Ishikawa (cell line): ENCODE results near the gene PIGC.

Source experiments
- CEBPB ChIP-seq: IDR thresholded peaks from 2 replicates; pipeline ENCODE4 v1.6.1; 2012
- CREB1 ChIP-seq: IDR thresholded peaks from 2 replicates; pipeline ENCODE4 v1.6.1; 2012; ENCODE audit warnings: low read depth
- EGR1 ChIP-seq: IDR thresholded peaks from 2 replicates; pipeline ENCODE4 v1.6.1; 2012
- EP300 ChIP-seq: IDR thresholded peaks from 2 replicates; pipeline ENCODE4 v1.6.1; 2012; ENCODE audit warnings: borderline replicate concordance
- FOXM1 ChIP-seq: IDR thresholded peaks from 2 replicates; pipeline ENCODE4 v1.6.1; 2012; ENCODE audit warnings: low read depth, borderline replicate concordance
- NFIC ChIP-seq: IDR thresholded peaks from 2 replicates; pipeline ENCODE4 v1.6.1; 2012
- RAD21 ChIP-seq: IDR thresholded peaks from 2 replicates; pipeline ENCODE4 v1.6.1; 2012; ENCODE audit warnings: low read depth
- TAF1 ChIP-seq: IDR thresholded peaks from 2 replicates; pipeline ENCODE4 v1.6.1; 2012; ENCODE audit warnings: low read depth, mild to moderate bottlenecking
- TCF12 ChIP-seq: IDR thresholded peaks from 2 replicates; pipeline ENCODE4 v1.6.1; 2012; ENCODE audit warnings: low read depth
- TEAD4 ChIP-seq: IDR thresholded peaks from 2 replicates; pipeline ENCODE4 v1.6.1; 2012
- YY1 ChIP-seq: IDR thresholded peaks from 2 replicates; pipeline ENCODE4 v1.6.1; 2012; ENCODE audit warnings: low read depth
- ZBTB7A ChIP-seq: IDR thresholded peaks from 2 replicates; pipeline ENCODE4 v1.6.1; 2012; ENCODE audit warnings: low read depth
- TF ChIP-seq, protein P1 (sequence below): IDR thresholded peaks from 2 replicates; pipeline ENCODE4 v1.6.1; 2012
- TF ChIP-seq, protein P2 (sequence below): IDR thresholded peaks from 2 replicates; pipeline ENCODE4 v1.6.1; 2012; ENCODE audit warnings: low read depth, mild to moderate bottlenecking
- TF ChIP-seq, protein P3 (sequence below): IDR thresholded peaks from 2 replicates; pipeline ENCODE4 v1.6.1; 2012

The PIGC gene

DNA sequence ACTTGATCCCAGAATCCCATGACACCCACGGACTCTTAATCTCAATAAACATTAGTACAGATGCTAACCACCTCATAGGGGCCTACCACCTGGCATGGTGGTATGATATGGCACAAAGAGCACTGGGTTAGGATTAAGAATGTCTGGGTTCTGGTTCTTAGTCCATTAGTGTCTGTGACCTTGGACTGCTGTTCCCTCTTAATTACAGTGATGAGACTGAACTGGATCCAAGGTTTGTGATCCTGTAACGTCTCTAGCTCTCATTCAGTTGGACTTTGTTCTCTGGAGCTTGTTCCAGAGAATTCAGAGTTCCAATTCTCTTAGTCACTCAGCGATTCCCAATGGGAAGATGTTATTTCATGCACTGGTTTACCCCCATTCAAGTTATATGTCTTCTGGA, 23.6 kb upstream of the PIGC start:
- TF ChIP-seq, protein P1, sequence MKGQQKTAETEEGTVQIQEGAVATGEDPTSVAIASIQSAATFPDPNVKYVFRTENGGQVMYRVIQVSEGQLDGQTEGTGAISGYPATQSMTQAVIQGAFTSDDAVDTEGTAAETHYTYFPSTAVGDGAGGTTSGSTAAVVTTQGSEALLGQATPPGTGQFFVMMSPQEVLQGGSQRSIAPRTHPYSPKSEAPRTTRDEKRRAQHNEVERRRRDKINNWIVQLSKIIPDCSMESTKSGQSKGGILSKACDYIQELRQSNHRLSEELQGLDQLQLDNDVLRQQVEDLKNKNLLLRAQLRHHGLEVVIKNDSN: no peak
- no peak for TF ChIP-seq EP300
- no peak for TF ChIP-seq RAD21
- no peak for TF ChIP-seq ZBTB7A

DNA sequence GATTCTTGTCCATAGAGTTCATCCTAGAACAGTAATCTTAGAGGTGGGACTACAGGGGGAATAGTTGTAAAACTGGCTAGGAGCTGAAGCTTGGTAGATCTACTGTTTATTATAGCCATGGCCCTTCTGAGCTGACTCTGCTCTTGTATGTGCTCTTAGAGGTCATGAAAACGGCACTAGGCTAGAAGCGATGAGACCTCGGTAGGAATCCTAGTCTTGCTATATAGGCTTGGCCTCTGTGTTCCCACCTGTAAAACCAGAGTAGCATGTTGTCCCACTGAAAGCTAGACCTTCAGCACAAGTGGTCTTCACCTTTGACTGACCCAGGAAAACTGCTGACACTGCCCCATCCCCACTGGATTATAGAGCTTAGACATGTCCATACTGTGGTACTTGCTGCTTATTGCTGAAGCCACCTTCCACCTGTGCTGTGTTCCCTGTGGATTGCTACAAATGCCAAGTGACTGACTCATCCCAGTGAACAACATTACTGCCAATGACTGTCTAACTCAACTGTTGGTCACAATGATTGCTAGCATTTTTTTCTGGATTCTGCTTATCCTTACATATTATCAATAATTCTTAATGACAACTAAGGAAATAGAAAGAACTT, 23.0 kb upstream of the PIGC start:
- TF ChIP-seq TEAD4 (0 out of 2 replicates have a peak, but pooled peaks have one; percentile 47), TAF1 (no peak)
- TF ChIP-seq, protein P2, sequence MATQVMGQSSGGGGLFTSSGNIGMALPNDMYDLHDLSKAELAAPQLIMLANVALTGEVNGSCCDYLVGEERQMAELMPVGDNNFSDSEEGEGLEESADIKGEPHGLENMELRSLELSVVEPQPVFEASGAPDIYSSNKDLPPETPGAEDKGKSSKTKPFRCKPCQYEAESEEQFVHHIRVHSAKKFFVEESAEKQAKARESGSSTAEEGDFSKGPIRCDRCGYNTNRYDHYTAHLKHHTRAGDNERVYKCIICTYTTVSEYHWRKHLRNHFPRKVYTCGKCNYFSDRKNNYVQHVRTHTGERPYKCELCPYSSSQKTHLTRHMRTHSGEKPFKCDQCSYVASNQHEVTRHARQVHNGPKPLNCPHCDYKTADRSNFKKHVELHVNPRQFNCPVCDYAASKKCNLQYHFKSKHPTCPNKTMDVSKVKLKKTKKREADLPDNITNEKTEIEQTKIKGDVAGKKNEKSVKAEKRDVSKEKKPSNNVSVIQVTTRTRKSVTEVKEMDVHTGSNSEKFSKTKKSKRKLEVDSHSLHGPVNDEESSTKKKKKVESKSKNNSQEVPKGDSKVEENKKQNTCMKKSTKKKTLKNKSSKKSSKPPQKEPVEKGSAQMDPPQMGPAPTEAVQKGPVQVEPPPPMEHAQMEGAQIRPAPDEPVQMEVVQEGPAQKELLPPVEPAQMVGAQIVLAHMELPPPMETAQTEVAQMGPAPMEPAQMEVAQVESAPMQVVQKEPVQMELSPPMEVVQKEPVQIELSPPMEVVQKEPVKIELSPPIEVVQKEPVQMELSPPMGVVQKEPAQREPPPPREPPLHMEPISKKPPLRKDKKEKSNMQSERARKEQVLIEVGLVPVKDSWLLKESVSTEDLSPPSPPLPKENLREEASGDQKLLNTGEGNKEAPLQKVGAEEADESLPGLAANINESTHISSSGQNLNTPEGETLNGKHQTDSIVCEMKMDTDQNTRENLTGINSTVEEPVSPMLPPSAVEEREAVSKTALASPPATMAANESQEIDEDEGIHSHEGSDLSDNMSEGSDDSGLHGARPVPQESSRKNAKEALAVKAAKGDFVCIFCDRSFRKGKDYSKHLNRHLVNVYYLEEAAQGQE: no peak

DNA sequence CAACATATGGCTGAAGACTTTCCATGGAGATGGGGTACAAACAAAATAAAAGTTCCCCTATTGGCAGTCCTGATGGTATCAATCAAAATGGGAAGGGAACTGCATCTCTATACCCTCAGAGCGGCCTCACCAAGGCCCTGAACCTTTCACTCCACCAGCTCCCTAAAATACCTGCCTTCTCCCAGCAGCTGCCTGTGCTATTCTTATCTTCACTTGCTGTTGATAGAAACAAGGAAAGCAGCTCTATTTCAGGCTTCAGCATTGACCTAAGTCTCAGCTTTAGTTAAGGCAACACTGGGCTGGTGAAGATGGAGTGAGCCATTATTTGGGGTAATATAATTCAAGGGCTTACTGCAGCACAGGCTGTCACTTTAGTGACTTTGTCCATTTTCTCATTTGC, 21.7 kb upstream of the PIGC start:
- TF ChIP-seq TAF1: no peak
- TF ChIP-seq, protein P1: no peak
- no peak for TF ChIP-seq FOXM1
- TF ChIP-seq, protein P3, sequence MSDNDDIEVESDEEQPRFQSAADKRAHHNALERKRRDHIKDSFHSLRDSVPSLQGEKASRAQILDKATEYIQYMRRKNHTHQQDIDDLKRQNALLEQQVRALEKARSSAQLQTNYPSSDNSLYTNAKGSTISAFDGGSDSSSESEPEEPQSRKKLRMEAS: no peak
- no peak for TF ChIP-seq TCF12
- no peak for TF ChIP-seq EGR1
- no peak for TF ChIP-seq RAD21
- no peak for TF ChIP-seq YY1
- no peak for TF ChIP-seq NFIC
- TF ChIP-seq, protein P2: no peak
- TF ChIP-seq EP300: no peak
- TF ChIP-seq CEBPB: no peak
- TF ChIP-seq TEAD4: no peak
- no peak for TF ChIP-seq CREB1
- TF ChIP-seq ZBTB7A: no peak

DNA sequence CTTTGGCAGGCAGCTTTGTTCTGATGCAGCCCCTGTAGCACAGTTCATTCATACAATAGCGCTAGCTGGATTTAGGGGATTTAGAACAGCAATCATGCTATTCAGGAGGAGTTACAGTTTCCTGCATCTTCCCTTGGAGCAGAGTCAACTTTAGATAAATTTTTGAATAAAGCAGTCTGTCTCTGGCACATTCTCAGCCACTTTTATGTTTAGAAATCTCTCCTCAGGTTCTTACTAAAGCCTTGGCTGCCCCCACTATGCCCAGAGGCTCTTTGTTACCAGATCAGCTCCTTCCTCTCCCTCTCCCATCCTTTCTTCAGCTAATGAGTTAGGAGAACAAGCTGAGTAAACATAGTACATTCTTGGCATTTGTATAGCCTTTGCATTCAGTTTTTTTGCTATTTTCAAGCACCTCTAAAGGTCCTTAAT, 17.0 kb upstream of the PIGC start:
- no peak for TF ChIP-seq TAF1
- no peak for TF ChIP-seq RAD21
- TF ChIP-seq FOXM1: no peak
- TF ChIP-seq ZBTB7A: no peak
- no peak for TF ChIP-seq CREB1

DNA sequence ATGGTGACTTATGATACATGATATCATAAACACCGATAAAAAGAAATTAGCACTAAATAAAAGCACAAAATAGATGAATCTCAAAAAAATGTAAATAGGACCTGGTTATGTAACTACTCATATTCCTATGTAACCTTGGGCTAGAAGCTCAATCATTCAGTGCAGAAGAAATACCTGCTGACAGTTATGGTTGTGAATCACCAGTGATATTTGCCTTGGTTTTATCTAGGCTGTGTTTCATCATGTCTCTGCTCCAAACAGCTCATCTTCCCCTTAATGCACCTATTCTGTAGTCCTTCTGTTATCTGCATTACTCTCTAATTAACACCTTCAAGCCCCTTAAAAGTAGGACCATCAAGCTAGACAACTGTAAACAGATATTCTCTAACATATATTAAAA, 16.3 kb upstream of the PIGC start:
- no peak for TF ChIP-seq CREB1
- no peak for TF ChIP-seq EGR1

DNA sequence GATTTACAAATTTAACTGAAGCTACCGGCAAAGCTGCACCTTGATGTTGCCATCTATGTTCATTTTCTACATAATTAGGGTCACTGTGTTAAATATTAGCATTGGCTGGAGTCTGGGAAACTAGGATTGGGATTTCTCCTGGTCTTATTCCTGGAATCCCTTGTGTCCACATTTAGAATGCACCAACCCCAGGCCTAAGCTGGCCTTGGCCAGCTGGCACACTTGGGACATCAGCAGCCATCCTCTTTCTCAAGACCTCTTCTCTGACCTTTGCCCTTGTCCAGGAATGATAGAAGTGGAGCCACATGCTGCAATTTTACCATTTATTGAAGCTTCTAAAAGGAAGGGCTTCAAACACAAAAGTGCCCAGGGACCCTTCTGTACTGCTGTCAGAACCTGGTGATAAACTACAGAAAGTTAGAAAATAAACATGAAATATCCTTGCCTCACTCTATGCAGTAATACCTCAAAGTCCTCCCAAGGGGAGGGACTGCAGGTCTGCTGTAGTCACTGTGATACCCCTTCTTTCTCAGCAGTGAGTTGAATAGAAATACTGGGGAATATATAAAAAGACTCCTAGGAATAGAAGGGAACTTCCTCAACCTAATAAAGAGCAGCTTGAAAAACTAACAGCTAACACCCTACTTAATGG, 13.7 kb upstream of the PIGC start:
- TF ChIP-seq NFIC (no peak), RAD21 (no peak), EGR1 (no peak), CEBPB (no peak), ZBTB7A (no peak), YY1 (no peak), TAF1 (no peak)
- TF ChIP-seq, protein P3: no peak

DNA sequence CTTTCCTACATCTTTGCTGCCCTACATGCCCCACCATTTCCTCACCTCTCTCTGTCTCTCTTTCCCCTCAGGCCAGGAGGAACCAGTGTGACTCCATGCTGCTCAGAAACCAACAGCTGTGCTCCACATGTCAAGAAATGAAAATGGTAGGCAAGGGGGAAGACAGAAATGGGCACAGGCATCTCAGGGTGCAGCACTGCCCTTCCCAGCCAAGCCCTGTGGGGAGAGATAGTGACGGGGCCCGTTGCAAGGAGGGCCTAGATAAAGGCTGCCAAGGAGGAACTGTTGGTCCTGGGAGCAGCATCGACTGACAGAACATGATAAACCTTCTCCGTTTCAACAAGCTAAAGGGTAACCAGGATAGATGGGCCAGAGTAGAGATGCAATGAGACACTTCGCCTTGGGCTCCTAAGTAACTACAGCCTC, 12.5 kb upstream of the PIGC start:
- TF ChIP-seq CREB1: no peak
- no peak for TF ChIP-seq YY1
- TF ChIP-seq, protein P3: no peak
- TF ChIP-seq TEAD4: no peak
- TF ChIP-seq TCF12: no peak
- TF ChIP-seq ZBTB7A: no peak
- TF ChIP-seq EGR1: no peak
- TF ChIP-seq, protein P1: no peak
- TF ChIP-seq TAF1: no peak
- TF ChIP-seq EP300: no peak
- no peak for TF ChIP-seq NFIC
- no peak for TF ChIP-seq CEBPB
